ENCODE measurements around the gene UAP1L1.
"Not testable (repeated sequence)": the region's sequence is repeated elsewhere in the genome, so short reads cannot be mapped to it uniquely, and the experiment has no call there.

UAP1L1 gene

GRCh38 chr9:137077010-137077747 lies at the start of gene UAP1L1:
UAP1L1 (plus strand) TSS chr9:137077517; CDS start chr9:137077533, 16 bp downstream.
- peak; percentile 45 for DNase-seq

- DNase-seq = peak; percentile 70
These were observed 48.9 kb upstream of the UAP1L1 start for GRCh38 chr9:137028263-137029057.

- peak; percentile 75 for DNase-seq
These were observed 48.0 kb upstream of the UAP1L1 start for GRCh38 chr9:137029058-137029936.

- no peak for DNase-seq
These were observed 47.3 kb upstream of the UAP1L1 start for GRCh38 chr9:137030006-137030405.

GRCh38 chr9:137030538-137031527 lies 46.5 kb upstream of the UAP1L1 start:
- no peak for DNase-seq

- DNase-seq = no peak
These were observed 45.2 kb upstream of the UAP1L1 start, which contains the start of gene FUT7 for GRCh38 chr9:137031904-137032640. FUT7 (minus strand) TSS chr9:137032088; CDS start chr9:137031991, 97 bp downstream.

- no peak for DNase-seq
These were observed 44.5 kb upstream of the UAP1L1 start for GRCh38 chr9:137032858-137033257.

GRCh38 chr9:137033481-137033880 lies 43.8 kb upstream of the UAP1L1 start:
- not testable (repeated sequence) for DNase-seq

- no peak for DNase-seq
These were observed 43.1 kb upstream of the UAP1L1 start for GRCh38 chr9:137034039-137034708.

GRCh38 chr9:137034709-137035506 lies 42.4 kb upstream of the UAP1L1 start:
- peak; percentile 89 for DNase-seq

GRCh38 chr9:137035507-137035834 lies 41.8 kb upstream of the UAP1L1 start:
- DNase-seq = no peak

GRCh38 chr9:137035937-137036336 lies 41.4 kb upstream of the UAP1L1 start:
- no peak for DNase-seq

GRCh38 chr9:137037035-137037434 lies 40.3 kb upstream of the UAP1L1 start:
- DNase-seq = no peak

GRCh38 chr9:137037483-137037882 lies 39.8 kb upstream of the UAP1L1 start:
- DNase-seq = no peak

GRCh38 chr9:137038916-137039315 lies 38.4 kb upstream of the UAP1L1 start:
- no peak for DNase-seq

GRCh38 chr9:137039611-137040366 lies 37.5 kb upstream of the UAP1L1 start:
- no peak for DNase-seq

GRCh38 chr9:137040568-137040967 lies 36.7 kb upstream of the UAP1L1 start:
- DNase-seq = no peak

- no peak for DNase-seq
These were observed 36.2 kb upstream of the UAP1L1 start for GRCh38 chr9:137041124-137041523.

Measured in activated naive CD4-positive, alpha-beta T cell treated with anti-CD3 and anti-CD28 coated beads, Interleukin-2, amount 50 U/mL, for 16 hours (primary cell).